HG03175 (cell line): ENCODE measurements around the gene TFEB.

Experiments used
- ATAC-seq: cut with Tn5 transposase; IDR thresholded peaks from one replicate; pipeline ENCODE4 v1.9.1; 2021; ENCODE audit warnings: mild to moderate bottlenecking, moderate library complexity; ENCODE audit not compliant: unreplicated experiment

The TFEB gene

DNA sequence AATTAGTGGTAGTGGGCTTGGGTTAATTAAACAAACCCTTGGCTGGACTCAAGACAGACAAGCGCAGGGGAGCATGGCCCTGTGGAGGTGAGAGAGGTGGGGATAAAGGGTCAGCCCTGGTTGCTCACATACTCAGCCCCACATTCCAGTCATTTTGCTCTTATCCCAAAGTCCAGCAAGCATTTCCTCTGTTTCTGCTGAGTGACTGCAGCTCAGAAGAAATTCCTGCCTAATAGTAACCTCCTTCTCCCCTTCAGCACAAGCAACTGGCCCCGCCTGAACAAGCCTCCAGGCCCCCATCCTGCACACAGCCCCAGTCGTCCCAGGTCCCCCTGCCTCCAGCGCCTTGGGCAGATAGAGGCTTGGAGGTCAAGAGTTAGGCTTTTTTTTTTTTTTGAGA is 3.6 kb upstream of the TFEB start:
- ATAC-seq, result no peak

DNA sequence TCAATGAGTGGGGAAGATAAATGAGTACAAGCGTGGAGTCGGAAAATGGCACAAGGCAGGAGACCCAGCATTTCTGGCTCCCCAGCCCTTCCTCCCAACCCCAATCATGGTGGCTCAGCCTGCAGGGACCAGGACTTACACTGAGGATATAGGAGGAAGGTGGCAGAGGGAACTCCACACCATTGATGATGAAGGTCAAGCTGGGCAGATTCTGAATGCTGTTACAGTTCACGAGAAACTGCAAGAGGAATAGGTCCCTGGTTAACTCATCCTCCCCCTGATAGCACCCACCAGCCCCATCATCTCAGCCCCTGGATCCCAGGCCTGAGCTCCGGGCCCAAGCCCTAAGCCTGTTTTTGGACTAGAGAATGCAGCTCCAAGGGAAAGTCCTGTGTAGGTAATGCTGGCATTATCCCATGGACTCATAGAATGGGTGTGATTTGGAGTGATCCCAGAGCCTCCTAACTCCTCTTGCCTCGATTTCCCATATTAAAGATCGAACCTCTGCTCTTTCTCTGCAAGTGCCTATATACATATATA is 2.3 kb upstream of the TFEB start:
- ATAC-seq, result no peak

DNA sequence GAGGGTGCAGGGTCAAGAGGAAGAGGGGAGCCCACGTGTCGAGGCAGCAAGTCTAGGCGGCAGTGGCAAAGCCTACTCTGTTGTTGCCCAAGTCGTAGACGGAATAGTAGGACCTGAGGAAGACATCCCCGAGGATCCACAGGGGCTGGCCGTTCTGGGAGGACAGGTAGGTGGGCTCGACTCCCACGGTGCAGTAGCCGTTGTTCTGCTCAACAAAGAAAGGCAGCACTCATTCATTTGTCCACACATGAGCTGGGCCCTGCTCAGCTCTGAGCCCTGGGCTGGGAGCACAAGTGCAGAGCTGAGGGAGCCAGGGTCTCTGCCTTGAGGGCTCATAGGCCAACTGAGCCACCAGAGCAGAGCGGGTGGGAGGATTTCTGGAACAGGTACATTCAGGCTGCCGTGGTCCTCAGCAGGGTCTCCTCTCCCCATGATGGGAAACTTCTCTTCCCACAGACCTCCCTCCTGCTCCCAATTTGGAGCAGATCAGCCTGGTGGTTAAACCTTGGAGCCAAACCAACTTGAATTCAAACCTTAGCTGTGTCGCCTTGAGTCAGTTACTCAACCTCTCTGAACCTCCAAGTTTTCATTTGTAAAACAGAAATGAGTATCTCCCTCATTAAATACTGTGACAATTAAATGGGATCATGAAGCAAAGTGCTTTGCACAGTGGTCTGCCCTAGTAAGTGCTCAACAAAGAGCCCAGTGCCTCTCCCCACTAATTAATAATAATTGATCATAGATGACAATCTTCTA is 1.6 kb upstream of the TFEB start:
- ATAC-seq, result no peak

DNA sequence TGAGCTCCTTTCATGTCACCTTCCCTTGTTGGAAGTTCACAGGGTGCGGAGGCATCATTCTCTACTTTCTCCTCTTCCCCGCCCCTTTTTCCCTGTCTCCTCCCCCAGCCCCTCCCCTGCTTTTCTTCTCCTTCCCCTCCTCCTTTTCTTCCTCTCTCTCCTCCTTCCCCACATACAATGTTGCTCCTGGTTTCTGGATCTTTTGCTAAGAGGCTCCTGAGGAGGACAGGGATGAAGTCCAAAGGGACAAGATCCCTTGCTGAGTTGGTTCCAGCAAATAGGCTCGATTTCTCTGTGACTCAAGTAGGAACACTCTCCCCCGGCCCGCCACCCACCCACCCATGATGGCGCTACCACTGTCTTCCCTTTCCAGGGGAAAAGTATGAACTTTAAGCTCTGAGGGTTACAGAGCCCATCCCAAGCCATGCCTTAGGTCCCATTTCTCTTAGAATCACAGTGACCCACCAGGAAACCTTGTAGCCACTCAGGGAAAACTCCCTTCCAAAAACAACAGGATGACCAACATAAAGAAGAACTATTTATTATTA is 852 bp upstream of the TFEB start:
- no peak for ATAC-seq

DNA sequence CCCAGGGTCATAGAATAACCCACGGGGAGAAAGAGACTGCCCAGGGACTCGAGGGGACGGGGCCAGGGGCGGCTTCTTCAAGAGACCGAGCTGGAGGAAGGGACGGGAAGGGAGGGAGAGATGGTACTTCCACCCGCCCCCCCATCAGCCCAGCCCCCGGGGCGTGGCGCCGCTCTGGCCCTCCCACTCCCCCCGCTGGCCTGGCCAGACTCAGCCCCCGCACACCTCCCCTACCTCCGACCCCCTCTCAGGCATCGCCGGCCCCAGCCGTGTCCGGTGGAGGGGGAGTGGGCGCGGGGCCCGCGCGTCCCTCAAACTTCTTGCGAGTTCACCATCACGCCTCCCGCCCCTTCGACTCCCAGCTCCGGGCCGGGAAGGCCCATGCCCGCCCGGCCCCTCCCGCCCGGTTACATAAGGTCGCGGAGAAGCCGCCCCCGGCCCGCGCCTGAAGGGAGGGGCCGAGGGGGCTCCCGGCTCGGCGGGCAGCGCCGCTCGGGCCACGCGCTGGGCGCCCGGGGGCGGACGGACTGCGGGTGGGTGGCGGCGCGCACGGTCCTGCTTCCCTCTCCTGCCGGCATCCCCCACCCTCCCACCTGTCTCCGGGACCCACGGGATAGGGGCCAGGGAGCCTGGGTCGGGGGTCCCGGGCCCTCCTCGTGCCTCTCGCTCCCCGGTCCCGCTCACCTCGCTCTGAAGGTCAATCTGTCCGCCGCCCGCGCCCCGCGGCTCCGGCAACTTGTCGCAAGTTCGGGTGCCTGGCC is 562 bp downstream of the TFEB start:
- peak; percentile 9 for ATAC-seq

DNA sequence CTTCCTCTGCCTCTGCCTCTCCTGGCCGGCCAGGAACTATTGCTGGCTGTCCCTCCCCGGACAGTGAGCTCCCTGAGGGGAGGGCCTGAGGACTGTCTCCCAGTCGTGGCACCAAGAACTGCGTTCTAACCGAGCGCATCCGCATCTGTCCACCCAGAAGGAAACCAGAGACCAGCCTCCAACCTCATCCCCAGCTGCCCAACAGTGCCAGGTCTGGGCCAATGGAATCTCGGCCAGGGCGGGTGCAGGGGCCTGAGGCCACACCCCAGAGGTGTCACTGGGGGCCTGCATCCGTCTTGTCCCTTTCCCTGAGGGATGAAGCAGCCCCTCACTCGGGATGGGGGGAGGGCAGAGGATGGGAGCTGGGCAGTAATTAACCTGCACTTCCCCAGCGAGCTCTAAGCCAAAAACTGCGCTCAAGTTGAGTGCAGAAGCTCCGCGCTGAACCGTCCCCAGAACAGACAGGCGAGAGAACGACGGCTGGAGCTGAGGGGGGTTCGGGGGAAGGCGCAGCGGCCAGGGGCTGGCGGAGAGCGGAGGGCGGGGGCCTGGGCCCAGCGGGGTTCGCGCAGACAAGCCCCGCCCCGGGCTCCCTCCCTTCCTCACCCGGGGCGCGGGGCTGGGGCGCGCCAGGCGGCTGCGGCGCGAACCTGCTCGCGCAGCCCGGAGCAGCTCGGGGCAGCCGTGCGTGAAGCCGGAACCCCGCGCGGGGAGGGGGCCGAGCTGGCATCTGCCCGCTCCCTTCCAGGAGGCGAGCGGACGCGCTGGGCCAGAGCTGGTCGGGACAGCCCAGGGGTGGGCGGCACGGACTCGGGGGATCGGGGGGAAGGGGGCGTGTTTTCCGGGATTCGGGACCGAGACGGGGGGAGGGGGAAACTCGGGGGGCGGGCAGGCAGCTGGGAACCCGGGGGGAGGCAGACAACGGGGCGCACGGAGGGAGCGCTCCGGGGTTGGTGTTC is 1.4 kb downstream of the TFEB start:
- peak; percentile 53 for ATAC-seq

DNA sequence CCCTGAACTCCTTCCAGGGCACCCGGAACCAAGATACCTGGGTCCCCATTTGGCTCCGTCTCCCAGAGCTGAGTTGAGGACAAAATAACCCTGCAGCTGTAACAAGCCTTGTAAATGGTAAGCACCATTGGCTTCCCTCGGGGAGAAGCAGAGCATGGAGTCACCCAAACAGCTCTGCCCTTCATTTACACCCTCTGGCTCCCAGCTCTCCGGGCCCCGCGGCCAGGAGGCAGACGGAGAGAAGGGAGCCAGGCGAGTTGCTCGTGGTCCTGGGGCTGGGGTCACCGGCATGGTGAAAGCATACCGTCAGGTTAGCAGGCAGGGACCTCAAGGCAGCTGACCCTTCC is 2.1 kb downstream of the TFEB start:
- no peak for ATAC-seq

DNA sequence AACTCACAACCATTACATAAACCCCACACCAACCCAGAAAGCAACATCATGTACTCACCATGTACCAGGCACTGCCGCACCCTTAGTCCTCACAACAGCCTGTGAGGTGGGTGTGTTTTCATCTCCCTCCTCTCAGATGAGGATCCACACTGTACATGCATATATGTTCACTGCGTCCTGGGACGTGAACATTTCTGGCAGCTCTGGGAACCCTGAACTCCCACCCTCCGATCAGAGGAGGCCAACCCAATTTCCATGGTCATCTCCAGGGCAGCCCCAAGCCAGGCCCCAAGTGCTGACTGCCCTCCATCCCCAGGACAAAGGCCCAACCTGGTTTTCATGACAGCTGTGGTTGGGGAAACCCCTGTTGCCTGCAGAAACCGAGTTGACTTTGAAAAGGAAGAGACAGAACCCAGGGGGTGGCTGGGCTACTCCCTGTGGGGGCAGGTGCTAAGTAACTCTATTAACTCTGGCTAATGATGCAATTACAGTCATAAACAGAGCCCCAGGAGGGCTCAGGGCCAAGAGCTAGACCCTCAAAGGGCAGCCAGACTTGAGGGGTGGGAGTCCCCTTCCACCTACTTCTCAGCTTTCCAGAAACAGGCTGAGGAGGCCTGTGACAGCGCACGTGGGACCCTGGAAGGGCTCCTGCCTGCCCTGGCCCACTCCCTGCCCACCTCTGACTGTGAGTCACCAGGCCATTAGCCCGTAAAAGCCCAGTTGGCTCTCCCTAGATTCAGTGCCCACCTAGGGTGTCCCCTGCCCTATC is 2.6 kb downstream of the TFEB start:
- ATAC-seq, result peak; percentile 31

DNA sequence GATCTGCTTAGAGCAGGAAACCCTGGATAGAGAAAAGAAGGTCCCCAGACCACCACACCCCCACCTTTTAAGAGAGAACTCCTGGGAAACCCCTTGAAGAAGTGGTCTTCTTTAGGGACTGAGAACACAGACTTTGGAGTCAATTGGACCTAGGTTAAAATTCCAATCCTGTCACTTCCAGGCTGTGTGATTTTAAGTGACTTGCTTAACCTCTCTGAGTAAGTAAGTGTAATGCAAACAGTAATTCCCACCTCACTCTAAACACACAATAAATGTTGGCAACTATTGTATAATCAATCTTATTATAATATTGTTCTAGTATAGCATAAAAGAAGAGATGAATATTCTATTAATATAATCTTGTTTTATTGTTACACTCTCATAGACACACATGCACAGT is 3.3 kb downstream of the TFEB start:
- ATAC-seq, result no peak

DNA sequence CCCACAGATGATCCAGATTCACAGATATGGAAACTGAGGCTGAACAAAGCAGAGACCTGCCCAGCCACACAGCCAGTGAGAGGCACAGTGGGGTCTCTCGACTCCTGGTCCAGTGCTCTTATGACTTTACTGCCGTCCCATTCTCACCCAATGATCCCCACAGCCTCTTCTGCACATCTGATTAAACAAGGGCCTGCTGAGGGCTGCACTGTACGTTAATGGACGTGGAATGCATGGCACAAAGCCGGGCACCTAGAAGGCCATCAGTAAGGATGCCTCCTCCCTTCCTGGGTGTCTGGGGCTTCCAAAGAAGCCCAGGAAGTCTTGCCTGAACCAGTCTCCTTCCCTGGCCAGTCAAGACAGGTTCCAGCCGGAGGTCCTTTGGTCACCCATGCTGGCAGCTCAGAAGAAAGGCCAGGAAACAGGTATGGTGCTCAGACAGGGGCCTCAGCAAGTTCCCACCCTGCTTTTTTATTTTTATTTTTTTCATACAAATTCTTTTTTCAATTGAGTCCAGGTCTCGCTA is 3.8 kb downstream of the TFEB start:
- no peak for ATAC-seq

DNA sequence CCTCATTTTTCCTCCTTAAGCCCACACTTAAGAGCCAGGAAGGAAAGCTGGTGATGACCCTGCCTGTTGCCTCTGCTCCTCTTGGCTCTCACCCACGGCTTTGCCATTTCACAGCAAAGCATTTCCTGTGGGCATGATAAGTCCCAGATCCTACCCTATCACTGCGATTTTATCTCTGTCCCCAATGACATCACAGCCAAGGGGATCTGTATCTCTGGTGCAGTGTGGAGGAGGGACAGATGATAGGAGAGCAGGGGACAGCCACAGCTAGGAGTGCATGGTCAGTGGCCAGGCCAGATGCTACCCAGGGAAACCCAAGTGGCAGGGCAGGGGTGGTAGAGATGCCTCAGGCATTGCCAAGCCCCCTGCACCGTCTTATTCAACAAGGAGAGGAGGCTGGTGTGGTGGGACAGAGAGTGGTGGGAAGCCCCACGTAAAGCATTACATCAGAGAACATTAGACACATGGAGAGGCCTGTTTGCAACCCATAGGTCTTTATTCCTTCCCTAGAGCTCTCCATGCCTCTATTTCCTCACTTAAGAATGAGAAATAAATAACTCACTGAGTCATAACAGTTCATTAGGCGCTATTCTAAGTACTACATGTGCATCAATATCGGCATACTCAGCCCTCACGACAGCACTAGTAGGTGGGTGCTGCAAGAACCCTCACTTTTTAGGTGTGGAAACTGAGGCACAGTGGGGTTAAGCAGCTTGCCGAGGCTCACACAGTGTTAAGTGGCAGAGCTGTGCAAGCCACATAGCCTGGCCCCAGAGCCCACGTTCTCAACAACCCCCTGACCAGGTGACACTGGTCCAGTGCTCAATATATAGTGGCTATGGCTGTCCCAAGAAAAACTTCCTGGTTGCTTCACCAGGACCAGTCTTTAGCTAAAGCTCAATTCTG is 4.6 kb downstream of the TFEB start:
- ATAC-seq, result no peak

DNA sequence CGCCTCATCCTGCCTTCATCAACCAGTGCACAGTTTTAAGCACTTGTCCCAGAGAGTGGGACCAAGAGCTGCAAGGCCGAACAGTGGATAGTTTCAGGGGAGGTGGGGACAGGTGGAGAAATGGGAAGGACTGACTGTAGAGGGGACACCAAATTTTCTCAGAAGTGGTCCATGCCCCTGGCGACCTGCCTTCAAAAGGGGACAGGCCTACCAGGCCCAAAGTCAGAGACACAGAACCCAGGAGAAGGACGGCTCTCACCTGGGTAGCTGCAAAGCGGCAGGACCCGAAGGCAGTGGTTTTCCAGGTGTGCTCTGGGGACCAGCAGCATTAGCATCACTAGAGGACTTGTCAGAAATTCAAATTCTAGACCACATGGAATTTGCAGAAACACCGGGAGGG is 5.8 kb downstream of the TFEB start:
- ATAC-seq, result no peak

DNA sequence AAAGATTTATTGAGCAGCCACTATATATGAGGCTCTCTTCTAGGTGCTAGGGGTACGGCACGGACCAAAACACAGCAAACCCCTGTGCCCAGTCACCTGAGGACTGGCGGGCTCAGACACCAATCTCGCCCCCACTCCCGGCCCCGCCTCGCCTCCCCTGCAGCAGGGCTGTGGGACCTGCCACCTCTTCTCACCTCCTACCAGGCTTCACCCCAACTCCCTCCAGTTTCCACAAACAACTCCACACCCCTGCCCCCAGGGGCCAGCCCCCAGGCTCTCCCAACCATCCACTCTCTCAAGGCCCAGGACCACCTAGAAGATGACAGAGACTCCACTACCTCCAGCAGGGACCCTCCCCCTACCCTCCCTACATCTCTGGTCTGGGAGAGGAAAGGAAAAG is 6.5 kb downstream of the TFEB start:
- no peak for ATAC-seq

DNA sequence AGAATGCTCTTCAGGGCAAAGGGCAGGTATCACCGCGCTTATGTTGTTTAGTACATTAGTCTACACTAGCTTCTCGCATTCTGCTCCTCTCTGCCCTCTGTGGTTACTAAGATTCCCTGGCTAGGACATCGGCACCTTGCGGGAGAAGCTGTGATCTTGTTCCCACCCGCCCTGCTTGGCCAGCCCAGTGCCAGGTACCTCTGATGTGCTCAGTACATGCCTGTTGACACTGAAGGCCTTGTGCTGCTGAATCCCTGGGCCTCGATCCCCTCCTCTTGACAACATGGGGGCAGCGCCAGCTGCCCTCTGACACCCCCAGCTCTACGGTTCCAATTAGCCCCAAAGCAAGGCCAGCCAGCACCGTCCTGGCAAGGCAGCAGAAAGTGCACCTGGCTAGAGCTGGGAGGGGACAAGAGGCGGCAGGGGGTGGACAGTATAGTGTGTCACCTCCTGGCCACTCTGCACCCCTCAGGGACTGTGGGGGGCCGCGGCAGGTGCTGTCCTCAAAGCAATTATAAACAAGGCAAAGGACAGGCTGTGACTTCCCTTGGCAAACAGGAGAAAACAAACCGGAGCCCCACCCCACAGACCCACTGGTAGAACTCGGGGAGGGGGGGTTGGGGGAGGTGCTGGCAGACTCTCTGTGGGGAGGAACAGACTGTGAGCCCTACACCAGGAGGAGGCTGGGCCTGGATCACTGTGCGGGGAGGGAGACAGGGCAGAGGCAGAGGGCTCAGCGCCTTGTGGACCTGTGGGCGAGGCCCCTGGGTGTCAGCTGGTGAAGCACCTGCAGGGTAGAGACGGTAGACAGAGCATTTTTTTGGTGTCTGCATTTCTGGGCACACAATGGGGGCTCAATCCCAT is 7.1 kb downstream of the TFEB start:
- ATAC-seq, result no peak

DNA sequence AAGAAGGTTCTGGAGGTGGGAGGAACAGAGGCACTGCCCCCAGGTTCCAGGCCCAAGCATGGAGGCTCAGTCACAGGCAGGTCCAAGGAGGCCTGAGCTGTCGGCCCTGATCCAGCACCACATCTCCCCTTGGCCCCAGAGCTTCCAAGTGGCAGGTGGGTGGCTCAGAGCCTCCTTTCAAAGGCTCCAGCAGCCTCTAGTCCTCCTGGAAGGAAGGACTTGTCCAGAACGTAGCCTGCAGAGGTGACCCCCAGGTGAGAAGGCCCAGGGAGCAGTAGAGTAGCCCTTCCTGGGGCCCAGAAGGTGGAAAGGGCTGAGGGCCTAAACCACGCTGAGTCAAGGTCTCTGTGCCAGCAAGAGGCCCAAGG is 7.7 kb downstream of the TFEB start:
- ATAC-seq, result no peak

DNA sequence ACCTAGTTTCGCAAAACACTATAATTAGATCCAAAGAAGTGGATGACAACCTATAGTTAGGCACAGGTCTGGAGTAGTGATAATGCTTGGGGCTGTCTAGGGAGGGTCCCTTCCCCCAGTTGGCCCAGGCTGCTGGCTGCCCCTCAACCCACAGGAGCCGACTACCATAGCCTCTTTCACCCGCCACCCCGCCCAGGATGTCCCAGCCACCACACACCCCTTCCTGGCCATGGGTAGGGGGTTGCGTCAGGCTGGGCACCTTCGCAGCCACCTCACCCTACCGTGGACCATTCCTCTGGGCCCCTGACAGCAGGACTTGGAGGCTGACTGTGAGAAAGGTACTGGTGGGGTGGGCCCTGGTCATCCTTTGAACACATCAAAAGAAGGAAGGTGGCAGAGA is 8.5 kb downstream of the TFEB start:
- no peak for ATAC-seq

DNA sequence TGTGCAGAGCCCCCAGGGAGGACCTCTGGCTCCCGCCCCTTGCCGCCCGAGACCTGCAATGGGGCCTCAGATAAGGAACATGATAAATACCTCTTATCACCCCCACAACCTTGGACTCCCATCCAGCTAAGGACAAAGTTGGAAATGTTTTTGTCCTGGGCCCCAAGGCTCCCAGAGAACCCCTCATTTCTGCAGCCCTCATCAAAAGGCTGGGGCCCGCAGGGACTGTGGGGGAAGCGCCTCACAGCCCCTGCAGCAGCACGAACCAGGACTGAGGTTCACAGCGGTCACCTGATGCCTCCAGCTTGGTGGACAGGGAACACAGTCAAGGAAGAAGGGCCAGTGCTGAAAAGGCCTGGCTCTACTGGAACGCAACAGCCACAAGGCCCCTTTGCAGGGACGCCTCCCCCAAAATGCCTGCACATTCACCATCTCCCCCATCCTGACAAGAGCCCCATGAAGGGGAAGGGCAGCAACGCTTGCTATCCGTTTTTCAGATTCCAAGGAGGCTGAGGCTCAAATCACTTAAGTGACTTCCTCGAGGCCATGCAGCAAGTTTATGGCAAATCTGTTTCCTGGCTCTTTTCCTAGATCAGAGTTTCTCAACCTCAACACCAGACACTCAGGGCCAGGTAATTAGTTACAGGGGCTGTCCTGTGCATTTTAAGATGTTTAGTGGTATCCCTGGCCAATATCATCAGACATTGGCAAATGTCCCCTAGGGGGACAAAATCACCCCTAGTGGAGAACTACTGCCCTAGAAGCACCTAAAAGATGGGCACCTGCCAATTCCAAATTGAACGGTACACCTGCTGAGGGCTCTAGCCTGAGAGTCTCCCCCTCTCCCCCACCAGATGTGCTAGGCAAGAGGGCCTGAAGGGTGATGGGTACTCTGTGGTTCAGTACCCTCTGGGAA is 10.6 kb downstream of the TFEB start:
- no peak for ATAC-seq
